Bronchial epithelial cell (primary cell): ENCODE measurements around the gene ORAI3. TPM values are rescaled to one million over a fixed set of nuclear protein-coding genes. Genes with fewer than 3 reads are reported as not detected.

Experiments used
- DNase-seq: peaks from one replicate; pipeline ENCODE4 v3.0.0-alpha.2; 2010; ENCODE audit warnings: low read depth
- FAIRE-seq: peaks from 2 replicates; lab custom pipeline; 2011; peaks lifted over from hg19 to GRCh38; lab: Jason Lieb, UNC
- H3K27me3 ChIP-seq: 2 replicates; pipeline ENCODE4 v1.5.1; 2011; ENCODE audit warnings: low read length; ENCODE audit not compliant: control insufficient read depth, insufficient read depth
- H3K36me3 ChIP-seq: 2 replicates; pipeline ENCODE4 v1.5.1; 2011; ENCODE audit warnings: low read length; ENCODE audit not compliant: control insufficient read depth, insufficient read depth
- H3K4me3 ChIP-seq: 2 replicates; pipeline ENCODE4 v1.5.1; 2011; ENCODE audit warnings: mild to moderate bottlenecking, low read depth, low read length, control low read depth
- CTCF ChIP-seq: IDR thresholded peaks from 2 replicates; pipeline ENCODE4 v1.5.1; 2011; ENCODE audit warnings: mild to moderate bottlenecking, moderate library complexity, low read length, control low read depth, inconsistent platforms; ENCODE audit not compliant: insufficient read depth, severe bottlenecking
- total RNA-seq: library from RNA; depleted of rRNA; stranded (reverse); fragments of >200 nt; gene quantifications from 2 replicates; pipeline ENCODE4 v1.2.1, GENCODE V29; 2014

ORAI3 gene
- total RNA-seq, 1 donor from 2014 or later = 16.6 TPM

- DNase-seq (no peak), FAIRE-seq (no peak)
- peaks cover 3% of the 10 kb centered on the region for H3K36me3 ChIP-seq
- H3K4me3 ChIP-seq = no peak overlapping the region
- no peaks in the 10 kb centered on the region for H3K27me3 ChIP-seq
- no peak for TF ChIP-seq CTCF
These were observed 45.9 kb upstream of the ORAI3 start for GRCh38 chr16:30903002-30903401.

GRCh38 chr16:30903596-30903995, 45.3 kb upstream of the ORAI3 start:
- H3K27me3 ChIP-seq = no peaks in the 10 kb centered on the region
- DNase-seq = no peak
- H3K4me3 ChIP-seq = no peak overlapping the region
- FAIRE-seq = no peak
- TF ChIP-seq CTCF = no peak
- peaks cover 3% of the 10 kb centered on the region for H3K36me3 ChIP-seq

GRCh38 chr16:30904114-30904780, 44.6 kb upstream of the ORAI3 start:
- no peaks in the 10 kb centered on the region for H3K27me3 ChIP-seq
- DNase-seq (no peak), FAIRE-seq (no peak)
- H3K4me3 ChIP-seq = no peak overlapping the region
- no peak for TF ChIP-seq CTCF
- H3K36me3 ChIP-seq = peaks cover 2% of the 10 kb centered on the region

GRCh38 chr16:30907064-30907463, 41.8 kb upstream of the ORAI3 start:
- DNase-seq (no peak), FAIRE-seq (no peak)
- no peak for TF ChIP-seq CTCF

GRCh38 chr16:30910427-30911029, 38.3 kb upstream of the ORAI3 start:
- Histone ChIP-seq H3K36me3 (no peaks in the 10 kb centered on the region), H3K4me3 (no peak overlapping the region), H3K27me3 (no peaks in the 10 kb centered on the region)
- peak; percentile 51 for DNase-seq
- no peak for TF ChIP-seq CTCF
- FAIRE-seq = no peak

More at GRCh38 chr16:30907064-30907463, 41.8 kb upstream of the ORAI3 start:
- Histone ChIP-seq H3K4me3 (no peak overlapping the region), H3K27me3 (no peaks in the 10 kb centered on the region), H3K36me3 (no peaks in the 10 kb centered on the region)
